ENCODE measurements around the gene TUBGCP2. TPM values are rescaled to one million over a fixed set of nuclear protein-coding genes. Genes with fewer than 3 reads are reported as not detected.

Gene TUBGCP2
- total and polyA plus RNA-seq, 2 experiments from 2014 or later: 52.3 to 70.2 TPM

GRCh38 chr10:133309100-133309719, 538 bp upstream of the TUBGCP2 start:
- no peak for TF ChIP-seq CTCF (IDR thresholded peaks at IDR 0.05; ENCODE audit: low read depth, low read length)
- DNase-seq (ENCODE audit: low read depth in 1 of 2, low spot score in 1 of 2): peak; percentile 93 to 94

GRCh38 chr10:133307776-133308420, 774 bp downstream of the TUBGCP2 start:
- DNase-seq (ENCODE audit: low read depth in 1 of 2, low spot score in 1 of 2): peak; percentile 62 to 85
- peak; percentile 78 for TF ChIP-seq CTCF (IDR thresholded peaks at IDR 0.05; ENCODE audit: low read depth, low read length)
- H3K9me3 ChIP-seq (ENCODE audit: low read depth): no peaks in the 10 kb centered on the region

More at GRCh38 chr10:133309100-133309719, 538 bp upstream of the TUBGCP2 start:
- Histone ChIP-seq H3K4me1 (ENCODE audit: low read depth) (peaks cover 5% of the 10 kb centered on the region), H3K9me3 (ENCODE audit: low read depth) (no peaks in the 10 kb centered on the region), H3K4me3 (peak overlapping the region; percentile 86), H3K27me3 (no peaks in the 10 kb centered on the region), H3K36me3 (peaks cover 22% of the 10 kb centered on the region), H3K27ac (peak overlapping the region; percentile 96)

GRCh38 chr10:133306941-133307379, 1.7 kb downstream of the TUBGCP2 start:
- no peak overlapping the region for H3K27ac ChIP-seq

More at GRCh38 chr10:133307776-133308420, 774 bp downstream of the TUBGCP2 start:
- Histone ChIP-seq H3K4me1 (ENCODE audit: low read depth) (peaks cover 5% of the 10 kb centered on the region), H3K36me3 (peaks cover 22% of the 10 kb centered on the region), H3K27ac (peak overlapping the region; percentile 96), H3K4me3 (peak overlapping the region; percentile 86), H3K27me3 (no peaks in the 10 kb centered on the region)

GRCh38 chr10:133306097-133306476, 2.6 kb downstream of the TUBGCP2 start:
- H3K27ac ChIP-seq: no peak overlapping the region
- no peak overlapping the region for H3K4me3 ChIP-seq
- peaks cover 9% of the 10 kb centered on the region for H3K36me3 ChIP-seq
- H3K4me1 ChIP-seq (ENCODE audit: low read depth): peaks cover 5% of the 10 kb centered on the region
- TF ChIP-seq CTCF (IDR thresholded peaks at IDR 0.05; ENCODE audit: low read depth, low read length): no peak
- no peak for DNase-seq (ENCODE audit: low read depth in 1 of 2, low spot score in 1 of 2)
- H3K9me3 ChIP-seq (ENCODE audit: low read depth): no peaks in the 10 kb centered on the region
- H3K27me3 ChIP-seq: no peaks in the 10 kb centered on the region

More at GRCh38 chr10:133306941-133307379, 1.7 kb downstream of the TUBGCP2 start:
- no peak for TF ChIP-seq CTCF (IDR thresholded peaks at IDR 0.05; ENCODE audit: low read depth, low read length)
- no peak for DNase-seq (ENCODE audit: low read depth in 1 of 2, low spot score in 1 of 2)
- Histone ChIP-seq H3K9me3 (ENCODE audit: low read depth) (no peaks in the 10 kb centered on the region), H3K27me3 (no peaks in the 10 kb centered on the region), H3K4me3 (no peak overlapping the region), H3K36me3 (peaks cover 18% of the 10 kb centered on the region), H3K4me1 (ENCODE audit: low read depth) (peaks cover 5% of the 10 kb centered on the region)

GRCh38 chr10:133303206-133303605, 5.5 kb downstream of the TUBGCP2 start:
- no peak overlapping the region for H3K4me3 ChIP-seq
- TF ChIP-seq CTCF (IDR thresholded peaks at IDR 0.05; ENCODE audit: low read depth, low read length): no peak

More at GRCh38 chr10:133303206-133303605, 5.5 kb downstream of the TUBGCP2 start:
- Histone ChIP-seq H3K27ac (no peak overlapping the region), H3K4me1 (ENCODE audit: low read depth) (peaks cover 5% of the 10 kb centered on the region), H3K36me3 (peaks cover 27% of the 10 kb centered on the region), H3K27me3 (no peaks in the 10 kb centered on the region), H3K9me3 (ENCODE audit: low read depth) (no peaks in the 10 kb centered on the region)
- DNase-seq (ENCODE audit: low read depth in 1 of 2, low spot score in 1 of 2): no peak

Measured in cardiac muscle cell (in vitro differentiated cells and primary cell).